Activated T-cell treated with anti-CD3 and anti-CD28 coated beads, Interleukin-2, amount 50 U/mL, for 4 hours (primary cell): Measurements from ENCODE around the gene NEDD8. TPM values are rescaled to one million over a fixed set of nuclear protein-coding genes. Genes with fewer than 3 reads are reported as not detected.

Experiments
- ATAC-seq, 2 donors: fragments of 200-7000 bp; cut with Tn5 transposase; one replicate each; pipeline ENCODE4 v1.10.0; 2021
- DNase-seq: peaks from one replicate; pipeline ENCODE4 v3.0.0-alpha.2; 2020
- H3K27me3 Mint-ChIP-seq: one replicate; pipeline ENCODE4 v1.8.0; 2021; ENCODE audit warnings: low read depth, mixed read lengths
- H3K36me3 Mint-ChIP-seq: one replicate; pipeline ENCODE4 v1.8.0; 2022; ENCODE audit warnings: mixed read lengths; ENCODE audit not compliant: insufficient read depth
- H3K4me1 Mint-ChIP-seq: one replicate; pipeline ENCODE4 v1.8.0; 2021; ENCODE audit warnings: low read depth, mixed read lengths
- H3K4me3 Mint-ChIP-seq: one replicate; pipeline ENCODE4 v1.8.0; 2021; ENCODE audit warnings: mild to moderate bottlenecking, moderate library complexity, mixed read lengths
- H3K9me3 Mint-ChIP-seq: one replicate; pipeline ENCODE4 v1.8.0; 2021; ENCODE audit warnings: mixed read lengths
- total RNA-seq, 3 donors: library from RNA; stranded (reverse); gene quantifications; one replicate each; pipeline ENCODE4 v1.2.1, GENCODE V29; 2021

Gene NEDD8
- total RNA-seq, 3 donors from 2014 or later, result 197 to 217 (median 205) TPM

DNA sequence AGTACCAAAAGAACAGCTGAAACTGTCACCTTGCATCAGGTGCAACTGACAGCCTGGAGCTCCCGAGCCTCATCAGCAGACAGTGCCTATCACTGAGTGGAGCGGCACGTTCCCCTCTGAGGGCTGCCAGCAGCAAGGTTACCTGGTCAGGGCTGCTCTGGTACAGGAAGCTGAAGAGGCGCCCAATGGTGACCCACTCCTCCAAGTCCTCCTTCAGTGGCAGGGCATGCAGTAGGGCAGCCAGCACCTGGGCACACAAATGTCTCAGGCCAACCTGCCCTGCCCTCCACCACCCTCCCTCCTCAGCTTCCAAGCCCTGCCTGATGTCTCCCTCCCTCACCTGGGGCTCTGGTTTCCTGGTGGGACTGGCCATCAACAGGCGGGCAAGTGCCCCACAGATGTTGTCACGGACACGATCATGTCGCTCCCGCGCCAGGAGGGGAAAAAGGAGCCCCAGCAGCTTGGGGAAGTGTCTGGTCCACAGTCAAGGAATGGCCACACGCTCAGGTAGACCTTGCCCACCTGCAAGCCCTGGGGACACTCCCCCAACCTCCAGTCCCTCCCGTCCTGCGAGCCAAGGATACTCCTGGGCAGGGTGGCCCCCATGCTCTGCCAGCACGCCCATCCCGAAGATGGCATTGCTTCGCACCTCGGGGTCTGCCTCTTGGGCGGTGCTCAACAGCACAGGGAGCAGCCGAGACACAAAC lies 50.6 kb downstream of the NEDD8 start:
- H3K4me3 Mint-ChIP-seq, result no peak overlapping the region
- no peaks in the 10 kb centered on the region for H3K27me3 Mint-ChIP-seq
- ATAC-seq, result peak in 1 of 2 donors; percentile 3

DNA sequence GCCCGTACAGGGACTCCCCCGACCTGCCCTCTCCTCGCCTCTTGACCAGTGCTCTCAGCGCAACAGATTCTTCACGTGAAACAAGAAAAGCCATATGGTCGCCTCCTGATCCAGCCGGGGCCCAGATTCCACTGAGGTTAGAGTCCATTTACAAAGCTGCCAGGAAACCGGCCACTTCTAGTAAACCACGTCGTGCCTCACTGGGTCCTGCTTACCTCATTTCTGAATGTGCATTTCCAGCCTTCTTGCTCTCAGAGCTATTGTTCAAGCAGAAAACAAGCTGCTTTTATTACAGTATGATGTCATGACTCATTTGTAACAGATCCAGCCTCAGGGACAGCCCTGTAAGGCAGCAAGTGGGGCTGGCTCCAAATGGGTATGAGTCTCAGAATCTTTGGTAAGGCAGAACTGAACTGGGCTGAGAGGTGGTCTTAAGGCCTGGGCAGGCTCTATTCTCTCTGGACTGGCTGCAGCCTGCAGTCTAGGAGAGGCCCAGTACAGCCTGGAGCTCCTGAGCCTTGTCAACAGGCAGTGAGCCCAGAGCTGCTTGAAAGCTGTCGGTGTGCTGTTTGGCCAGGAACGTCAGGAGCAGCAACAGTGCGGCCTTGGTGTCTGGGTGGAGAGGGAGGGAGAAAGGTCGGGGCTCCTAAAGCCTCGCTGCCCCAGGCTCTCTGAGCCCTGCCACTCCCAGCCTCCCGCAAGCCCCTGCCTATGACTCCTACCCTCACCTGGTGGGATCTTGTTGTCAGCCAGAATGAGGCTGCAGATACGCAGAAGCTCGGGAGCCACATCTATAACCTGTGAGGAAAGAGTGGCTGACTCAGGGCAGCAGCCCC lies 52.0 kb downstream of the NEDD8 start:
- ATAC-seq (no peak), DNase-seq (no peak)
- no peak overlapping the region for H3K4me3 Mint-ChIP-seq
- H3K36me3 Mint-ChIP-seq, result peaks cover 35% of the 10 kb centered on the region
- H3K4me1 Mint-ChIP-seq, result no peaks in the 10 kb centered on the region
- no peaks in the 10 kb centered on the region for H3K27me3 Mint-ChIP-seq
- H3K9me3 Mint-ChIP-seq, result no peaks in the 10 kb centered on the region

More for the DNA sequence above, 50.6 kb downstream of the NEDD8 start:
- peaks cover 2% of the 10 kb centered on the region for H3K4me1 Mint-ChIP-seq
- no peak for DNase-seq
- H3K36me3 Mint-ChIP-seq, result peaks cover 40% of the 10 kb centered on the region
- H3K9me3 Mint-ChIP-seq, result no peaks in the 10 kb centered on the region

GRCh38 chr14:24179294-24179960 lies 52.7 kb downstream of the NEDD8 start:
- Mint-ChIP-seq H3K36me3 (peaks cover 33% of the 10 kb centered on the region), H3K9me3 (no peaks in the 10 kb centered on the region), H3K4me1 (peaks cover 2% of the 10 kb centered on the region), H3K27me3 (no peaks in the 10 kb centered on the region), H3K4me3 (no peak overlapping the region)
- no peak for DNase-seq
- no peak for ATAC-seq

DNA sequence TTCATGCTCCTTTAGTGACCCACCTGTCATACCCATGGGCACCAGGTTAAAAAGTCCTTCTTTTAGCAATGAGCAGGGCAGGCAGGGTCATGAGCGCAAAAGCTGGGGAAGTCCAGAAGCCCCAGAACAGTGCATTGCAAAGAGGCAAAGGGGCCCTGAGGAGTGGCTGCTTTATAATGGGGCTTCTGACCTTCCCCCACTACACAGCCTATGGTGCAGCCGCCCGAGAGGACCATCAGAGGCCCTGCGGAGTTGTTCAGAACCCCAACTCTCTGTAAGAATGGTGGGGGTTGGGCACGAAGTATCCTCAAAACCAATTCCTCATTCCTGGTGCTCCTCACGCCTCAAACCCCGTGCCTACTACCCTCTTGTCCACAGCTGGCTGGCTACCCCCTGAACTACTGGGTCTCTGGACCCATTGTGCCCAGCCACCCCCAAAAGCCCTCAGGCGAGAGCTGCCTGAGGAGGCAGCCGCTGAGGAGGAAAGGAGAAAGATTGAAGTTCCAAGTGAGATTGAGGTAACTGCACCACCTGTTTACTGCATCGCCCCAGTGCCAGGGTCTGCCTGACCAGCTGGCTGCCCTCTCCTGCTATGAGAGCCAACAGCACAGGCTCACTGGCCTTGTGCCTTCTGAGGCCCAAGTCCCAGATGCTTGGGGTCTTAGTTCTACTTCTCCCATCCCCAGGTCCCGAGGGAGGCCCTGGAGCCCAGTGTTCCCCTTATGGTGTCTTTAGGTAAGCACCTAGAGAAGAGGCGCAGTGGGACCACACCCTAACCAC lies 53.6 kb downstream of the NEDD8 start:
- peaks cover 2% of the 10 kb centered on the region for H3K4me1 Mint-ChIP-seq
- no peak for ATAC-seq
- no peak for DNase-seq
- H3K27me3 Mint-ChIP-seq, result no peaks in the 10 kb centered on the region
- H3K4me3 Mint-ChIP-seq, result no peak overlapping the region
- H3K9me3 Mint-ChIP-seq, result no peaks in the 10 kb centered on the region
- peaks cover 32% of the 10 kb centered on the region for H3K36me3 Mint-ChIP-seq

DNA sequence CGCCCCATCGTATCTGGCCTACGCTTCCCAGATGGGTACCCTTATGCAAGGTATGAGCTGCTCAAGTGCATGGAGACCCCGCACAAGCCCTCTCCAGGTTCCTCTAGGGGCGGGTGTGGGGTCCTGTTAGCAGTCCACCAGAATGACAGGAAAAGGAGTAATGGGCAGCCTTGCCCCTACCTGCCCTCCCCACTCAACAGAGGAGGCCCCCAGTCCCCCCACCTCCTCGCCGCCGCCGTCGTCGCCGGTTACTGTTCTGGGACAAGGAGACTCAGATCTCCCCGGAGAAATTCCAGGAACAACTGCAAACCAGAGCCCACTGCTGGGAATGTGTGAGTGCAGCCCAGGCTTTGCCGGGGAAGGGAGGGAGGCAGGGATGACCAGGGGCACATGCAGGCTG lies 54.3 kb downstream of the NEDD8 start:
- Mint-ChIP-seq H3K4me3 (no peak overlapping the region), H3K9me3 (no peaks in the 10 kb centered on the region), H3K27me3 (no peaks in the 10 kb centered on the region), H3K4me1 (peaks cover 6% of the 10 kb centered on the region), H3K36me3 (peaks cover 29% of the 10 kb centered on the region)
- DNase-seq (no peak), ATAC-seq (no peak)

DNA sequence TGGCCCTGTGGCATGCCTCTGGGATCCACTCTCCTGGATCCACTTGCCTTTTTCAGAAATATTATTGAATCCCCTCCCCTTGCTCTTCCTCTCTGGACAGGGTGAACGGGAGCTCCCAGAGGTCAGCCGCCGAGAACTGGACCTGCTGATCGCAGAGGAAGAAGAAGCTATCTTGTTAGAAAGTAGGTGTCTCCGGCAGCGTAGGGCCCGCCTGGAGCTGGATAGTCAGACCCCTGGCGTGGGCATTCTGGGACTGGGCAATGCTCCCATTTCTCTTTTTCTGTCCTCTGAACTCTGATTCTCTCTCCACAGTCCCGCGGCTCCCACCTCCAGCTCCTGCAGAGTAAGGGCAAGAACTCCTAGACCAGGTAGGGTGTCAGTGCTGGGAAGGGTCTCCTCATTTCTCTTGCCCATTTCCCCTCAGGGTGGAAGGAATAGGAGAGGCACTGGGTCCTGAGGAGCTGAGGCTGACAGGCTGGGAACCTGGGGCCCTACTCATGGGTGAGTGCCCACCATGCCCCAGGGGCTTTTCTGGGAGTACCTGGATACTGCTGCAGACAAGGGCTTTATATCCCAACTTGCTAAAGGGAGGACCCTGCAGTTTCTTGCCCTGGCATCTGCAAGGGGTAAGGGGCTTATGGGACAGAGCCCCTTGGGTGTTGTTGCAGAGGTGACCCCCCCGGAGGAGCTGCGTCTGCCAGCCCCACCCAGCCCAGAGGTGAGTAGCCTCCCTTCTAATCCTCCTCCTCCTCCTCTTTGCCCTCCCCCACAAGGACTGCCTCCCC lies 54.9 kb downstream of the NEDD8 start:
- no peak overlapping the region for H3K4me3 Mint-ChIP-seq
- ATAC-seq (no peak), DNase-seq (no peak)
- peaks cover 24% of the 10 kb centered on the region for H3K36me3 Mint-ChIP-seq
- H3K4me1 Mint-ChIP-seq, result peaks cover 8% of the 10 kb centered on the region
- no peaks in the 10 kb centered on the region for H3K27me3 Mint-ChIP-seq
- no peaks in the 10 kb centered on the region for H3K9me3 Mint-ChIP-seq

- Mint-ChIP-seq H3K27me3 (no peaks in the 10 kb centered on the region), H3K36me3 (peaks cover 20% of the 10 kb centered on the region)
Measured at GRCh38 chr14:24176599-24176998, 55.6 kb downstream of the NEDD8 start.

DNA sequence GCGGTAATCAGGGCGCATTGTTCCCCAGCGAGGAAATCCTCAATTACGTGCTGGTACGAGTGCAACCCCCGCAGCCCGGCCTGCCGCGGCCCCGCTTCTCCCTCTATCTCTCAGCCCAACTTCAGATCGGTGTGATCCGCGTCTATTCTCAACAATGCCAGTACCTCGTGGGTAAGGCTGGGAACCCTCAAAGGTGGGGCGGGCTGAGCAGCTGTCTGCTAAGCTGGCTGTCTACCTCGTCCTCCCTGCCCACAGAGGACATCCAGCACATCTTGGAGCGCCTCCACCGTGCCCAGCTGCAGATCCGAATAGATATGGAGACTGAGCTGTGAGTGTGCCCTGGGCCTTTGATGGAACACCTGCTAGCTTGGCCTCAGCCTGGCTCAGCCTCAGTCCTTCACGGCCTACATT lies 59.3 kb downstream of the NEDD8 start:
- Mint-ChIP-seq H3K36me3 (peaks cover 20% of the 10 kb centered on the region), H3K4me3 (no peak overlapping the region)

More at GRCh38 chr14:24176599-24176998, 55.6 kb downstream of the NEDD8 start:
- Mint-ChIP-seq H3K4me3 (no peak overlapping the region), H3K4me1 (peaks cover 10% of the 10 kb centered on the region), H3K9me3 (no peaks in the 10 kb centered on the region)
- no peak for DNase-seq
- ATAC-seq, result no peak

GRCh38 chr14:24172261-24172860 lies 59.8 kb downstream of the NEDD8 start:
- Mint-ChIP-seq H3K36me3 (peaks cover 24% of the 10 kb centered on the region), H3K27me3 (no peaks in the 10 kb centered on the region), H3K4me1 (peaks cover 19% of the 10 kb centered on the region), H3K4me3 (peak overlapping the region; percentile 81), H3K9me3 (no peaks in the 10 kb centered on the region)
- ATAC-seq (no peak), DNase-seq (no peak)

More for the DNA sequence above, 59.3 kb downstream of the NEDD8 start:
- Mint-ChIP-seq H3K9me3 (no peaks in the 10 kb centered on the region), H3K4me1 (peaks cover 17% of the 10 kb centered on the region), H3K27me3 (no peaks in the 10 kb centered on the region)
- ATAC-seq (no peak), DNase-seq (no peak)

- ATAC-seq, result peak; percentile 76 to 79
- peaks cover 20% of the 10 kb centered on the region for H3K4me1 Mint-ChIP-seq
- H3K27me3 Mint-ChIP-seq, result no peaks in the 10 kb centered on the region
- peaks cover 25% of the 10 kb centered on the region for H3K36me3 Mint-ChIP-seq
- H3K4me3 Mint-ChIP-seq, result peak within 1 kb of the TSS; percentile 81
- DNase-seq, result peak; percentile 52
- H3K9me3 Mint-ChIP-seq, result no peaks in the 10 kb centered on the region
Measured at GRCh38 chr14:24171422-24172260, 60.5 kb downstream of the NEDD8 start, which contains the start of gene REC8. REC8 (plus strand) TSS chr14:24172080; CDS start chr14:24172553, 473 bp downstream.

GRCh38 chr14:24167469-24168114 lies 64.6 kb downstream of the NEDD8 start:
- ATAC-seq (no peak), DNase-seq (no peak)
- no peak overlapping the region for H3K4me3 Mint-ChIP-seq
- no peaks in the 10 kb centered on the region for H3K9me3 Mint-ChIP-seq
- H3K27me3 Mint-ChIP-seq, result no peaks in the 10 kb centered on the region
- H3K36me3 Mint-ChIP-seq, result peaks cover 45% of the 10 kb centered on the region
- peaks cover 43% of the 10 kb centered on the region for H3K4me1 Mint-ChIP-seq
